Neuronal stem cell (in vitro differentiated cells): ENCODE results near the gene MED16.
A peak's percentile ranks its signal among the peaks of the same experiment; 100 is the strongest.

Experiments used
- DNase-seq: peaks from one replicate; pipeline ENCODE4 v3.0.0-alpha.2; 2013; ENCODE audit warnings: low spot score
- H2AFZ ChIP-seq: one replicate; pipeline ENCODE4 v1.6.1; 2013; ENCODE audit warnings: mild to moderate bottlenecking, low read length, inconsistent platforms
- H2AK5ac ChIP-seq: 2 replicates; pipeline ENCODE4 v1.6.1; 2013; ENCODE audit warnings: low read depth, mild to moderate bottlenecking, inconsistent platforms, low read length, moderate library complexity, mixed read lengths
- H2BK120ac ChIP-seq: 2 replicates; pipeline ENCODE4 v1.6.1; 2013; ENCODE audit warnings: low read depth, mild to moderate bottlenecking, inconsistent platforms, low read length, moderate library complexity, mixed read lengths
- H2BK12ac ChIP-seq: one replicate; pipeline ENCODE4 v1.6.1; 2013; ENCODE audit warnings: low read length, inconsistent platforms
- H2BK15ac ChIP-seq: 2 replicates; pipeline ENCODE4 v1.6.1; 2013; ENCODE audit warnings: mild to moderate bottlenecking, low read length, inconsistent platforms, mixed read lengths
- H2BK5ac ChIP-seq: one replicate; pipeline ENCODE4 v1.6.1; 2013; ENCODE audit warnings: inconsistent platforms, mild to moderate bottlenecking, low read length, moderate library complexity
- H3K14ac ChIP-seq: one replicate; pipeline ENCODE4 v1.6.1; 2013; ENCODE audit warnings: low read length, inconsistent platforms
- H3K18ac ChIP-seq: 2 replicates; pipeline ENCODE4 v1.6.1; 2013; ENCODE audit warnings: low read length, inconsistent platforms
- H3K23ac ChIP-seq: 2 replicates; pipeline ENCODE4 v1.6.1; 2013; ENCODE audit warnings: low read depth, mild to moderate bottlenecking, mixed read lengths, low read length, inconsistent platforms; ENCODE audit not compliant: poor library complexity
- H3K27ac ChIP-seq: replicated peaks from 3 replicates; pipeline ENCODE4 v1.5.1; 2013; ENCODE audit warnings: low read length, inconsistent platforms
- H3K27me3 ChIP-seq, 3 experiments: 2 replicates each; pipeline ENCODE4 v1.6.1; 2013; ENCODE audit warnings: low read length in 3 of 3, mild to moderate bottlenecking in 2 of 3, inconsistent platforms in 1 of 3, low read depth in 1 of 3, mixed read lengths in 1 of 3, moderate library complexity in 1 of 3; ENCODE audit not compliant: control insufficient read depth in 3 of 3, insufficient read depth in 3 of 3
- H3K36me3 ChIP-seq, 2 donors: replicated peaks in 1 of 2; 2 replicates each; pipeline ENCODE4 v1.6.1; 2013; ENCODE audit warnings: low read length in 2 of 2; ENCODE audit not compliant: control insufficient read depth in 2 of 2, insufficient read depth in 2 of 2
- H3K4ac ChIP-seq: 2 replicates; pipeline ENCODE4 v1.6.1; 2013; ENCODE audit warnings: inconsistent platforms, mild to moderate bottlenecking, low read length, moderate library complexity
- H3K4me1 ChIP-seq, 2 donors: 1 replicate in 1 of 2; 2 replicates in 1 of 2; pipeline ENCODE4 v1.6.1; 2013; ENCODE audit warnings: low read length in 2 of 2, low read depth in 1 of 2; ENCODE audit not compliant: control insufficient read depth in 2 of 2, insufficient read depth in 1 of 2
- H3K4me2 ChIP-seq: one replicate; pipeline ENCODE4 v1.6.1; 2013; ENCODE audit warnings: mild to moderate bottlenecking, low read length, inconsistent platforms; ENCODE audit not compliant: insufficient read depth, poor library complexity, severe bottlenecking
- H3K4me3 ChIP-seq, 2 donors: 2 replicates each; pipeline ENCODE4 v1.5.1; 2013; ENCODE audit warnings: low read length in 2 of 2, mild to moderate bottlenecking in 2 of 2, inconsistent platforms in 1 of 2, moderate library complexity in 1 of 2
- H3K79me1 ChIP-seq: one replicate; pipeline ENCODE4 v1.6.1; 2013; ENCODE audit warnings: low read depth, mild to moderate bottlenecking, inconsistent platforms, low read length, moderate library complexity
- H3K9ac ChIP-seq: one replicate; pipeline ENCODE4 v1.6.1; 2013; ENCODE audit warnings: mild to moderate bottlenecking, low read depth, low read length, inconsistent platforms; ENCODE audit not compliant: poor library complexity
- H3K9me3 ChIP-seq, 2 donors: replicated peaks in 1 of 2; 2 replicates each; pipeline versions ENCODE3 to v1.6.1; 2013; ENCODE audit warnings: low read length in 2 of 2, mild to moderate bottlenecking in 2 of 2, inconsistent platforms in 1 of 2, low read depth in 1 of 2, mixed read lengths in 1 of 2, moderate library complexity in 1 of 2; ENCODE audit not compliant: control insufficient read depth in 2 of 2, insufficient read depth in 1 of 2
- H4K8ac ChIP-seq: one replicate; pipeline ENCODE4 v1.6.1; 2013; ENCODE audit warnings: low read depth, mild to moderate bottlenecking, inconsistent platforms, low read length, moderate library complexity
- H4K91ac ChIP-seq: one replicate; pipeline ENCODE4 v1.6.1; 2013; ENCODE audit warnings: low read length, low read depth, mild to moderate bottlenecking, inconsistent platforms; ENCODE audit not compliant: poor library complexity
- WGBS, 2 donors: extraction: QIAGEN DNeasy Blood & Tissue Kit; methylation state at CpG; one replicate each; pipeline ENCODE4 v1.1.7; 2013; ENCODE audit warnings: missing lambda C conversion rate in 2 of 2, mixed read lengths in 1 of 2; ENCODE audit not compliant: insufficient read length in 2 of 2, insufficient replicate concordance in 1 of 2; ENCODE audit errors: extremely low coverage in 2 of 2; 5-methylcytosine and 5-hydroxymethylcytosine counted together

Gene MED16

DNA sequence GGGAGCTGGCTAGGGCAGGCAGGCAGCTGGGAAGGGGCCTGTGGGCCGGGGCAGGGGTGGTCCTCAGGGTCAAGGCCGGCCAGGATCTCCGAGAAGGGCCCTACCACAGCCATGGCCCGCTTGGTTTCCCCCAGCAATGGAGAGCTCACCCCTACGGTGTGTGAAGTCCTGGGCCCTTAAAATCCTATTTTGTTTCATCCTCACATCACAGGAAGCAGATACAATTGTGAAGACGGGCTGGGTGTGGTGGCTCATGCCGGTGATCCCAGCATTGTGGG is 9.0 kb upstream of the MED16 start:
- Histone ChIP-seq H3K36me3 (peaks cover 3 to 43% of the 10 kb centered on the region in 2 donors), H3K14ac (no peak overlapping the region), H4K91ac (no peak overlapping the region), H3K9me3 (no peaks in the 10 kb centered on the region), H3K23ac (no peak overlapping the region), H2BK12ac (no peak overlapping the region), H3K79me1 (peaks cover 13% of the 10 kb centered on the region), H2AK5ac (no peak overlapping the region), H3K9ac (no peak overlapping the region), H3K4me2 (no peak overlapping the region), H3K27ac (no peak overlapping the region), H2BK120ac (no peak overlapping the region), H4K8ac (no peak overlapping the region), H2AFZ (no peak overlapping the region), H3K18ac (no peak overlapping the region), H3K4me1 (peaks cover 5 to 7% of the 10 kb centered on the region in 2 donors), H2BK15ac (no peak overlapping the region), H2BK5ac (no peak overlapping the region), H3K27me3 (no peaks in the 10 kb centered on the region), H3K4me3 (no peak overlapping the region), H3K4ac (peak overlapping the region; percentile 3)
- no peak for DNase-seq
- WGBS, 2 donors, result no CpG with 5 or more reads among the region's 7 CpGs

DNA sequence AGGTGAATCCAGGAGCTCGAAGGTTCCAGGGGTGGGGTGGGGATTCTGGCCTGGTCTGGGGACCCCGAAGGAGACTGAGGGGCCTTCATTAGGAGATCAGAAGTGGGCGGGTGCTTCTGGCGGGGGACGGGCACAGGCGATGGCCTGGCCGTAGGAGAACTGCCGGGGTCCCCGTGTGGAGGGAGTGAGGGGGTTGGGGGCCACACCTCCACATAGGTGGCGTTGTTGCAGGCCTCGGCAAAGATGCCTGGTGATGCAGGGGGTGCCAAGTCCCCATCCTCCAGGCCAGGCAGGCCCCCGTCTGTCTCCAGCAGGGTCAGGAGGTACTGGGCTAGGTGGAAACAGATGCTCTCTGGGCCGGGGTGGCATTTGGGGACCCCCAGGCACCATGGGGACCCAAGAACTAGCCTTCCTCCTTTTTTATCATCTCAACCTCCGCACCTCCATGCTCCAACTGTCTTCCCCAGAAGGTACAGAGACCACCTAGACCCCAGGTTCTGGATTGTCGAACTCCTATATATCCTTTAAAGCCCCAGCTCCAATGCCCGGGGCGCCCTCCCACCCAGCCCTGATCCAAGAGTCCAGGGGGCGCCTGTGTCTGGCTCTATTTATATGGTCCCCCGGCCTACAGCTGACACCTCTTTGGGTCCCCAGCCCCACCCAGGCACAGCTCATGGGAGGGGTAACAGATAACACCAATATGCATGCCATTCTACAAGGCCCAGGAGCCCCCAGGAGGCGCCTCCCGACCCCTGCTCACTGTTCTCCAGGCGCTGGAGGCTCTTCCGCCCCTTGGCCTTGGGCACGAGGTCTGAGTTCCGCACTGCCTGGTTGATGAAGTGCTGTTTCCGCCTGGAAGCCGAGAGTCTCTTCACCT is 8.5 kb upstream of the MED16 start:
- no peak overlapping the region for H3K18ac ChIP-seq
- no CpG with 5 or more reads among the region's 27 CpGs for WGBS, 2 donors
- DNase-seq, result no peak
- H3K23ac ChIP-seq, result no peak overlapping the region
- H3K4me2 ChIP-seq, result no peak overlapping the region
- H3K14ac ChIP-seq, result no peak overlapping the region
- no peak overlapping the region for H2AK5ac ChIP-seq
- no peak overlapping the region for H2AFZ ChIP-seq
- H3K79me1 ChIP-seq, result peaks cover 13% of the 10 kb centered on the region
- H3K4me3 ChIP-seq, result no peak overlapping the region
- H2BK15ac ChIP-seq, result no peak overlapping the region
- peaks cover 3 to 49% of the 10 kb centered on the region in 2 donors for H3K36me3 ChIP-seq
- no peaks in the 10 kb centered on the region for H3K27me3 ChIP-seq
- H4K91ac ChIP-seq, result no peak overlapping the region
- H3K27ac ChIP-seq, result no peak overlapping the region
- H3K4me1 ChIP-seq, result peaks cover 5 to 7% of the 10 kb centered on the region in 2 donors
- H3K4ac ChIP-seq, result peak overlapping the region; percentile 3
- H2BK5ac ChIP-seq, result peak overlapping the region; percentile 66
- no peak overlapping the region for H3K9ac ChIP-seq
- no peak overlapping the region for H4K8ac ChIP-seq
- H2BK120ac ChIP-seq, result no peak overlapping the region
- H2BK12ac ChIP-seq, result no peak overlapping the region
- H3K9me3 ChIP-seq, result no peaks in the 10 kb centered on the region

DNA sequence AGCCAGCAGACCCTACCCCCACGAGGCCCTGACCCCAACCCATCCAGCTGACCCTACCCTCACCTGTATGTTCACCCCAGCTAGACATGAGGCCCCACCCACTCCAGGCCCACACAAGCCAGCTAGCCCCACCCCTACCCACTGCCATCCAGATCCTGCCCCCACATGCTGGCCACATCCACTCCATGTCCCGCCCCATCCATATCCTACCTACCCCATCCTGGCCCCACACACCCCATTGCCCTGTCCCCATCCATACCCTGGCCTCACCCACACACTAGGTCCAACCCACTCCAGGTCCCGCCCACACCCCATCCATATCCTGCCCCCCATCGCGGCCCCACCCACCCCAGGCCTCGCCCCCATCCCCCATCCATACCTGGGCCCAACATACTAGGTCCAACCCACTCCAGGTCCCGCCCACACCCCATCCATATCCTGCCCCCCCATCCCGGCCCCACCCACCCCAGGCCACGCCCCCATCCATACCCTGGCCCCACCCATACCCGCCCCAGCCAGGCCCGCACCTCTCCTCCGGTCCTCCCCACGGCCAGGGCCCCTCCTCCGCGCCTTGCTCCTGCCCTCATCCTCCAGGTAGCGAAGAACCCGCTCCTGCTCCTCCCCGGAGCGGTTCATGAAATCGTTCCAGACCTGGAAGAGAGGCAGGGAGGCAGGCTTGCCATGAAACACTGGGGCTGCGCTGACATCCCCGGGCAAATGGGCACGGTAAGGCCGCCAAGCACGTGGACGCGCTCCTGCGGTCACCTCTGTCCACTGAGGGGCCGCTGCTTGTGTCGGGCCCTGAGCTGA is 7.5 kb upstream of the MED16 start:
- Histone ChIP-seq H3K9ac (no peak overlapping the region), H3K4me3 (no peak overlapping the region), H3K36me3 (peaks cover 3 to 53% of the 10 kb centered on the region in 2 donors), H2BK12ac (no peak overlapping the region), H2BK15ac (no peak overlapping the region), H4K91ac (no peak overlapping the region), H2BK120ac (no peak overlapping the region), H3K79me1 (peaks cover 11% of the 10 kb centered on the region), H2AFZ (no peak overlapping the region), H2BK5ac (peak overlapping the region; percentile 75), H3K23ac (no peak overlapping the region), H3K27me3 (no peaks in the 10 kb centered on the region), H3K14ac (no peak overlapping the region), H3K4ac (no peak overlapping the region), H4K8ac (no peak overlapping the region), H3K18ac (peak overlapping the region; percentile 52), H3K9me3 (no peaks in the 10 kb centered on the region), H3K4me1 (peaks cover 5 to 7% of the 10 kb centered on the region in 2 donors), H3K4me2 (no peak overlapping the region), H3K27ac (no peak overlapping the region), H2AK5ac (no peak overlapping the region)
- WGBS, 2 donors, result no CpG with 5 or more reads among the region's 30 CpGs
- DNase-seq, result no peak

GRCh38 chr19:900043-900301 is 7.0 kb upstream of the MED16 start:
- no peak overlapping the region for H3K14ac ChIP-seq
- H2BK15ac ChIP-seq, result no peak overlapping the region
- no peak overlapping the region for H3K9ac ChIP-seq
- H3K9me3 ChIP-seq, result no peaks in the 10 kb centered on the region
- no peaks in the 10 kb centered on the region for H3K27me3 ChIP-seq
- H3K36me3 ChIP-seq, result peaks cover 3 to 53% of the 10 kb centered on the region in 2 donors
- H3K79me1 ChIP-seq, result peaks cover 10% of the 10 kb centered on the region
- H3K23ac ChIP-seq, result no peak overlapping the region
- H3K4me1 ChIP-seq, result peaks cover 5 to 7% of the 10 kb centered on the region in 2 donors
- no peak for DNase-seq
- no CpG with 5 or more reads among the region's 15 CpGs for WGBS, 2 donors
- H3K27ac ChIP-seq, result no peak overlapping the region
- no peak overlapping the region for H3K4me3 ChIP-seq
- no peak overlapping the region for H4K8ac ChIP-seq
- H2AFZ ChIP-seq, result no peak overlapping the region
- H4K91ac ChIP-seq, result no peak overlapping the region
- no peak overlapping the region for H3K18ac ChIP-seq
- no peak overlapping the region for H2BK120ac ChIP-seq
- H2BK12ac ChIP-seq, result no peak overlapping the region
- no peak overlapping the region for H2AK5ac ChIP-seq
- H3K4ac ChIP-seq, result no peak overlapping the region
- H2BK5ac ChIP-seq, result peak overlapping the region; percentile 75
- no peak overlapping the region for H3K4me2 ChIP-seq
